HepG2 (cell line): Measurements from ENCODE around the gene MAP2K1. TPM values are rescaled to one million over a fixed set of nuclear protein-coding genes. Genes with fewer than 3 reads are reported as not detected.
A peak's percentile ranks its signal among the peaks of the same experiment; 100 is the strongest.

Experiments used
- DNMT1 ChIP-seq: sonication (generic); formaldehyde crosslinking; IDR thresholded peaks from 2 replicates; pipeline ENCODE4 v1.5.1; 2020; ENCODE audit warnings: mild to moderate bottlenecking, missing genetic modification reagents
- FOXP1 ChIP-seq, 2 experiments: fragments of 450-650 bp in 1 of 2; IDR thresholded peaks; 2 replicates each; pipeline ENCODE4 v1.6.1; 2017 to 2018; ENCODE audit warnings: antibody characterized with exemption in 1 of 2
- GATA4 ChIP-seq: sonication (generic); IDR thresholded peaks from 2 replicates; pipeline ENCODE4 v1.6.1; 2016; ENCODE audit warnings: antibody characterized with exemption, low read depth, borderline replicate concordance
- MLX ChIP-seq: IDR thresholded peaks from 2 replicates; pipeline ENCODE4 v1.6.1; 2016
- RORA ChIP-seq: sonication (generic); formaldehyde crosslinking; IDR thresholded peaks from 2 replicates; pipeline ENCODE4 v1.5.0; 2020; ENCODE audit warnings: mild to moderate bottlenecking, missing genetic modification reagents, moderate library complexity
- SNAI1 ChIP-seq: sonication (generic); formaldehyde crosslinking; IDR thresholded peaks from 2 replicates; pipeline ENCODE4 v1.5.0; 2020; ENCODE audit warnings: mild to moderate bottlenecking, missing genetic modification reagents, borderline replicate concordance
- SOX6 ChIP-seq, 2 experiments: fragments of 450-650 bp in 1 of 2; sonication (generic) in 1 of 2; formaldehyde crosslinking in 1 of 2; IDR thresholded peaks; 2 replicates each; pipeline versions ENCODE4 v1.4.0 to v1.6.1; 2017 to 2020; ENCODE audit warnings: antibody characterized with exemption in 1 of 2, mild to moderate bottlenecking in 1 of 2, missing genetic modification reagents in 1 of 2
- TAF1 ChIP-seq: sonication (generic); formaldehyde crosslinking; IDR thresholded peaks from 2 replicates; pipeline ENCODE4 v1.4.0; 2020; ENCODE audit warnings: missing genetic modification reagents
- TP53 ChIP-seq: sonication (generic); formaldehyde crosslinking; conservative IDR thresholded peaks from 2 replicates; pipeline ENCODE4 v1.4.0; 2020; ENCODE audit warnings: missing genetic modification reagents
- ZBTB34 ChIP-seq: sonication (generic); formaldehyde crosslinking; IDR thresholded peaks from 2 replicates; pipeline ENCODE4 v1.8.0; 2022; ENCODE audit warnings: mild to moderate bottlenecking, missing genetic modification reagents
- ZFY ChIP-seq: sonication (generic); formaldehyde crosslinking; IDR thresholded peaks from 2 replicates; pipeline ENCODE4 v1.4.0; 2020; ENCODE audit warnings: missing genetic modification reagents
- ZNF24 ChIP-seq: fragments of 450-650 bp; IDR thresholded peaks from 2 replicates; pipeline ENCODE4 v1.6.1; 2017; ENCODE audit warnings: antibody characterized with exemption, mild to moderate bottlenecking
- ZNF530 ChIP-seq: sonication (generic); formaldehyde crosslinking; IDR thresholded peaks from 2 replicates; pipeline ENCODE4 v1.5.0; 2020; ENCODE audit warnings: low read depth, mild to moderate bottlenecking, missing genetic modification reagents
- ZNF546 ChIP-seq: sonication (generic); formaldehyde crosslinking; conservative IDR thresholded peaks from 2 replicates; pipeline ENCODE4 v1.8.1; 2023; ENCODE audit warnings: mild to moderate bottlenecking, missing genetic modification reagents
- ZNF800 ChIP-seq: sonication (generic); formaldehyde crosslinking; IDR thresholded peaks from 2 replicates; pipeline ENCODE4 v1.4.0; 2020; ENCODE audit warnings: missing genetic modification reagents
- ZSCAN5A ChIP-seq: sonication (generic); formaldehyde crosslinking; IDR thresholded peaks from 2 replicates; pipeline ENCODE4 v1.8.0; 2022; ENCODE audit warnings: mild to moderate bottlenecking, missing genetic modification reagents, borderline replicate concordance
- ZXDC ChIP-seq: sonication (generic); formaldehyde crosslinking; IDR thresholded peaks from 2 replicates; pipeline ENCODE4 v1.5.0; 2020; ENCODE audit warnings: mild to moderate bottlenecking, missing genetic modification reagents
- polyA plus RNA-seq, 8 experiments: library from polyadenylated mRNA; depleted of rRNA in 3 of 8; stranded (reverse) in 7 of 8; unstranded in 1 of 8; fragments of >200 nt; fragmentation: Illumina TruSeq in 4 of 8; extraction: Trizol in 4 of 8; gene quantifications; 2 replicates each; pipeline versions ENCODE4 v1.2.1 to v1.2.3, GENCODE V29; 2011 to 2016; ENCODE audit warnings: low read depth in 4 of 8, missing spikeins in 1 of 8, mixed read lengths in 1 of 8; ENCODE audit not compliant: insufficient read depth in 1 of 8
- total RNA-seq, 5 experiments: library from RNA; depleted of rRNA; stranded (reverse); fragments of >200 nt; fragmentation: Illumina TruSeq; extraction: Trizol; gene quantifications; 2 replicates each; pipeline ENCODE4 v1.2.3, GENCODE V29; 2016; ENCODE audit warnings: low read depth in 1 of 5

Gene MAP2K1
- total and polyA plus RNA-seq, 2 of the 13 experiments (the other 11 are each of a cell fraction or from before 2014, with no cell fraction given): 24.1 to 49.2 TPM

- TF ChIP-seq ZBTB34 (CRISPR knock-in tag) (0 out of 2 replicates have a peak, but pooled peaks have one; percentile 71), ZNF530 (CRISPR knock-in tag) (no peak), ZXDC (CRISPR knock-in tag) (peak; percentile 55; the same call in 1 of the 2 replicates), GATA4 (peak; percentile 42; the same call in 1 of the 2 replicates), SNAI1 (CRISPR knock-in tag) (no peak), ZNF800 (CRISPR knock-in tag) (no peak; the same call in 1 of the 2 replicates), ZSCAN5A (CRISPR knock-in tag) (peak; percentile 46; the same call in 1 of the 2 replicates), MLX (CRISPR knock-in tag) (no peak), DNMT1 (CRISPR knock-in tag) (no peak), ZFY (CRISPR knock-in tag) (peak; percentile 65), ZNF24 (no peak), SOX6 (IDR thresholded peaks at IDR 0.05) (no peak), SOX6 (CRISPR knock-in tag; IDR thresholded peaks at IDR 0.05) (peak; percentile 81), RORA (CRISPR knock-in tag) (no peak), TAF1 (CRISPR knock-in tag) (peak; percentile 73), ZNF546 (CRISPR knock-in tag) (peak; percentile 86; the same call in 1 of the 2 replicates), TP53 (CRISPR knock-in tag) (no peak), FOXP1 (IDR thresholded peaks at IDR 0.05) (no peak), FOXP1 (CRISPR knock-in tag; IDR thresholded peaks at IDR 0.05) (no peak)
These were observed 111.1 kb downstream of the MAP2K1 start, which contains the start of gene SNAPC5 (continued) for GRCh38 chr15:66497502-66498455.
